ENCODE results near the gene FGF1. TPM values are rescaled to one million over a fixed set of nuclear protein-coding genes. Genes with fewer than 3 reads are reported as not detected.

Gene FGF1
- total RNA-seq, 1 experiment from 2014 or later, result not detected

DNA sequence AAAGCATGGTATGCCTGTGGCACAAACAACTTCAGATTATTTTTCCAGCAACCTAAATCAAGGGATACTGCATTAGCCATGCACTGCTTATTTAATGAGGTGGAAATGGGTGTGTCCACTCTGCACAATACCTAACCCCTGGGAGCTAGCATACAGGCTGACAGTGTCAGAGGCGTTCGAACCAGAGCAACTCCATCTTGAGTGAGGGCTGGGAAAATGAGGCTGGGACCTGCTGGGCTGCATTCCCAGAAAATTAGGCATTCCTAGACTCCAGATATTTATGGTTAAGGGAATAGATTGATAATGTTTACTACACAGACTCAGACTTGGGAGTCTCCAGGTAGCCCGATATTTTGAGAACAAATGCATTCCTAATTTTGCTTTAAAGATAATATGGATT is 2.8 kb downstream of the FGF1 start:
- H3K4me3 ChIP-seq (ENCODE audit: low read depth in 2 of 2, low read length in 2 of 2), result no peak overlapping the region
- no peaks in the 10 kb centered on the region; the same call in 1 of the 2 replicates for H3K9me3 ChIP-seq (ENCODE audit: control insufficient read depth, insufficient read depth, low read depth, low read length)
- DNase-seq (ENCODE audit: low read depth, low spot score), result no peak
- no TSS peak for BruUV-seq (replicated peaks)
- ChIA-PET POLR2A (no interaction called here), CTCF (no interaction called here)
- no peak for ATAC-seq
- H3K4me1 ChIP-seq (ENCODE audit: control insufficient read depth, insufficient read depth, low read length), result peaks cover 7% of the 10 kb centered on the region
- TF ChIP-seq, protein P1, sequence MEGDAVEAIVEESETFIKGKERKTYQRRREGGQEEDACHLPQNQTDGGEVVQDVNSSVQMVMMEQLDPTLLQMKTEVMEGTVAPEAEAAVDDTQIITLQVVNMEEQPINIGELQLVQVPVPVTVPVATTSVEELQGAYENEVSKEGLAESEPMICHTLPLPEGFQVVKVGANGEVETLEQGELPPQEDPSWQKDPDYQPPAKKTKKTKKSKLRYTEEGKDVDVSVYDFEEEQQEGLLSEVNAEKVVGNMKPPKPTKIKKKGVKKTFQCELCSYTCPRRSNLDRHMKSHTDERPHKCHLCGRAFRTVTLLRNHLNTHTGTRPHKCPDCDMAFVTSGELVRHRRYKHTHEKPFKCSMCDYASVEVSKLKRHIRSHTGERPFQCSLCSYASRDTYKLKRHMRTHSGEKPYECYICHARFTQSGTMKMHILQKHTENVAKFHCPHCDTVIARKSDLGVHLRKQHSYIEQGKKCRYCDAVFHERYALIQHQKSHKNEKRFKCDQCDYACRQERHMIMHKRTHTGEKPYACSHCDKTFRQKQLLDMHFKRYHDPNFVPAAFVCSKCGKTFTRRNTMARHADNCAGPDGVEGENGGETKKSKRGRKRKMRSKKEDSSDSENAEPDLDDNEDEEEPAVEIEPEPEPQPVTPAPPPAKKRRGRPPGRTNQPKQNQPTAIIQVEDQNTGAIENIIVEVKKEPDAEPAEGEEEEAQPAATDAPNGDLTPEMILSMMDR (IDR thresholded peaks at IDR 0.05), result no peak
- TF ChIP-seq POLR2AphosphoS5 (IDR thresholded peaks at IDR 0.05; ENCODE audit: low read depth, low read length), result no peak
- intact Hi-C loops (cut with micrococcal nuclease; ENCODE audit: unreplicated experiment) (no loop called here), in situ Hi-C loops (cut with HindIII; ENCODE audit: low pct_unique_long_range_greater_than_20kb, low sequenced_read_pairs) (no loop called here)
- H3K27me3 ChIP-seq (ENCODE audit: control insufficient read depth, insufficient read depth, low read length), result no peaks in the 10 kb centered on the region
- no peak overlapping the region for H3K27ac ChIP-seq (ENCODE audit: low read length)
- no peaks in the 10 kb centered on the region for H3K36me3 ChIP-seq (ENCODE audit: control insufficient read depth, insufficient read depth, low read length)

- in situ Hi-C loops (cut with HindIII; ENCODE audit: low pct_unique_long_range_greater_than_20kb, low sequenced_read_pairs) (no loop called here), intact Hi-C loops (cut with micrococcal nuclease; ENCODE audit: unreplicated experiment) (no loop called here)
- H3K36me3 ChIP-seq (ENCODE audit: control insufficient read depth, insufficient read depth, low read length), result no peaks in the 10 kb centered on the region
- BruUV-seq (replicated peaks), result no TSS peak
- H3K27ac ChIP-seq (ENCODE audit: low read length), result no peak overlapping the region
- CTCF ChIA-PET, result no interaction called here
- H3K27me3 ChIP-seq (ENCODE audit: control insufficient read depth, insufficient read depth, low read length), result no peaks in the 10 kb centered on the region
- no peak overlapping the region for H3K4me3 ChIP-seq (ENCODE audit: low read depth in 2 of 2, low read length in 2 of 2)
- POLR2A ChIA-PET, result no interaction called here
- H3K9me3 ChIP-seq (ENCODE audit: control insufficient read depth, insufficient read depth, low read depth, low read length), result no peaks in the 10 kb centered on the region; the same call in 1 of the 2 replicates
- ATAC-seq, result peak; percentile 74; the same call in 1 of the 2 replicates
- TF ChIP-seq TCF7L2 (IDR thresholded peaks at IDR 0.05; ENCODE audit: low read depth, low read length) (no peak), POLR2AphosphoS5 (IDR thresholded peaks at IDR 0.05; ENCODE audit: low read depth, low read length) (no peak), SIN3A (IDR thresholded peaks at IDR 0.05; ENCODE audit: borderline replicate concordance, insufficient read depth, low read depth, low read length) (no peak), REST (IDR thresholded peaks at IDR 0.05; ENCODE audit: insufficient read depth in 1 of 2, low read depth in 2 of 2, low read length in 1 of 2) (no peak)
- TF ChIP-seq, protein P1 (IDR thresholded peaks at IDR 0.05), result no peak
- peak; percentile 67 for DNase-seq (ENCODE audit: low read depth, low spot score)
- peaks cover 7% of the 10 kb centered on the region for H3K4me1 ChIP-seq (ENCODE audit: control insufficient read depth, insufficient read depth, low read length)
These were observed 5.2 kb downstream of the FGF1 start for GRCh38 chr5:142680605-142681259.

Measured in Panc1 (cell line).